Cardiac fibroblast (primary cell): ENCODE results near the gene HIVEP2.

Experiments used
- DNase-seq, 2 donors: peaks; one replicate each; pipeline versions ENCODE4 v3.0.0 to v3.0.0-alpha.2; 2010; ENCODE audit warnings: low read depth in 2 of 2
- H3K4me3 ChIP-seq, 2 donors: replicated peaks in 1 of 2; 1 replicate in 1 of 2; 2 replicates in 1 of 2; pipeline ENCODE4 v1.5.1; 2011; ENCODE audit warnings: low read depth in 2 of 2, low read length in 2 of 2, mild to moderate bottlenecking in 2 of 2, moderate library complexity in 1 of 2
- CTCF ChIP-seq: IDR thresholded peaks from one replicate; pipeline ENCODE4 v1.5.1; 2011; ENCODE audit warnings: low read depth, mild to moderate bottlenecking, low read length, inconsistent platforms

The HIVEP2 gene

GRCh38 chr6:142946181-142946923 lies 1.4 kb upstream of the HIVEP2 start:
- no peak for TF ChIP-seq CTCF
- DNase-seq, result peak; percentile 98 to 99
- H3K4me3 ChIP-seq, result peak overlapping the region; percentile 91 to 99

- no peak for TF ChIP-seq CTCF
- H3K4me3 ChIP-seq, result peak overlapping the region; percentile 91 to 99
- DNase-seq, result no peak
Measured at GRCh38 chr6:142945446-142946180, 637 bp upstream of the HIVEP2 start.

- no peak for TF ChIP-seq CTCF
- DNase-seq, result peak; percentile 88 to 97
- peak overlapping the region; percentile 91 to 99 for H3K4me3 ChIP-seq
Measured at GRCh38 chr6:142944124-142945048, 590 bp downstream of the HIVEP2 start.

- peak overlapping the region; percentile 91 to 99 for H3K4me3 ChIP-seq
- TF ChIP-seq CTCF, result no peak
- peak; percentile 56 to 69 for DNase-seq
Measured at GRCh38 chr6:142943711-142944123, 1.3 kb downstream of the HIVEP2 start.

GRCh38 chr6:142942805-142943227 lies 2.2 kb downstream of the HIVEP2 start:
- no peak overlapping the region for H3K4me3 ChIP-seq
- peak; percentile 71 to 75 for DNase-seq
- peak; percentile 37 for TF ChIP-seq CTCF

- DNase-seq, result no peak
- no peak for TF ChIP-seq CTCF
- H3K4me3 ChIP-seq, result no peak overlapping the region
Measured at GRCh38 chr6:142942238-142942637, 2.7 kb downstream of the HIVEP2 start.
